GM21381 (cell line): ENCODE results near the gene LIME1.

Source experiments
- ATAC-seq: cut with Tn5 transposase; IDR thresholded peaks from one replicate; pipeline ENCODE4 v1.9.1; 2021; ENCODE audit warnings: mild to moderate bottlenecking, moderate library complexity; ENCODE audit not compliant: unreplicated experiment

The LIME1 gene

GRCh38 chr20:63696628-63697356 is 39.7 kb upstream of the LIME1 start, which contains the start of gene TNFRSF6B:
Gene TNFRSF6B, plus strand, starts transcription at chr20:63696652. Its CDS starts 116 bp downstream, at chr20:63696768.
- ATAC-seq = no peak

GRCh38 chr20:63697357-63697867 is 39.1 kb upstream of the LIME1 start:
- no peak for ATAC-seq

GRCh38 chr20:63697868-63698545 is 38.5 kb upstream of the LIME1 start:
- no peak for ATAC-seq

GRCh38 chr20:63698739-63699465 is 37.6 kb upstream of the LIME1 start:
- ATAC-seq = no peak

- ATAC-seq = no peak
Measured at GRCh38 chr20:63699466-63700198, 36.8 kb upstream of the LIME1 start.

- ATAC-seq = no peak
Measured at GRCh38 chr20:63700199-63701050, 36.0 kb upstream of the LIME1 start.

GRCh38 chr20:63701051-63701328 is 35.5 kb upstream of the LIME1 start:
- no peak for ATAC-seq

GRCh38 chr20:63701329-63702035 is 35.0 kb upstream of the LIME1 start:
- ATAC-seq = no peak

- ATAC-seq = no peak
Measured at GRCh38 chr20:63702036-63702665, 34.3 kb upstream of the LIME1 start.

- ATAC-seq = no peak
Measured at GRCh38 chr20:63702751-63703470, 33.6 kb upstream of the LIME1 start.

GRCh38 chr20:63703471-63703975 is 32.9 kb upstream of the LIME1 start:
- no peak for ATAC-seq

GRCh38 chr20:63703976-63704748 is 32.3 kb upstream of the LIME1 start:
- no peak for ATAC-seq

GRCh38 chr20:63704749-63705117 is 31.7 kb upstream of the LIME1 start:
- ATAC-seq = no peak

- no peak for ATAC-seq
Measured at GRCh38 chr20:63705232-63706026, 31.0 kb upstream of the LIME1 start.

GRCh38 chr20:63706027-63706695 is 30.3 kb upstream of the LIME1 start:
- no peak for ATAC-seq
